A549 (cell line): Measurements from ENCODE around the gene MAP3K8. TPM values are rescaled to one million over a fixed set of nuclear protein-coding genes. Genes with fewer than 3 reads are reported as not detected.

Experiments used
- ATAC-seq, 2 experiments: fragments of 200-7000 bp in 1 of 2; fragments of >200 bp in 1 of 2; cut with Nextera tagmentation in 1 of 2; cut with Tn5 transposase in 1 of 2; 3 replicates each; pipeline versions ENCODE4 v1.8.0 to v1.9.1; 2018 to 2020; ENCODE audit warnings: mild to moderate bottlenecking in 1 of 2, moderate library complexity in 1 of 2
- CTCF ChIA-PET: fragments of 300-600 bp; sonication (Branson Sonifier 250); formaldehyde crosslinking; extraction: SDS; loops from one replicate; lab custom pipeline; 2021; ENCODE audit warnings: antibody characterized with exemption, inconsistent platforms; lab: Yijun Ruan, JAX
- POLR2A ChIA-PET: fragments of 350-600 bp; formaldehyde crosslinking; extraction: SDS; loops from one replicate; lab custom pipeline; 2021; ENCODE audit warnings: antibody characterized with exemption, inconsistent platforms; lab: Yijun Ruan, JAX
- DNase-seq, 2 experiments: peaks; one replicate each; pipeline versions ENCODE4 v3.0.0 to v3.0.0-alpha.2; 2011 to 2016; ENCODE audit warnings: low read depth in 1 of 2, low spot score in 1 of 2
- FAIRE-seq: peaks from 2 replicates; lab custom pipeline; 2011; peaks lifted over from hg19 to GRCh38; lab: Jason Lieb, UNC
- H3K27ac ChIP-seq, 2 experiments: fragments of >200 bp; sonication (Bioruptor Twin); formaldehyde crosslinking; 3 replicates each; pipeline ENCODE4 v1.5.1; 2016 to 2017
- H3K4me1 ChIP-seq: fragments of >200 bp; sonication (Bioruptor Twin); formaldehyde crosslinking; 3 replicates; pipeline ENCODE4 v1.6.1; 2016
- H3K4me2 ChIP-seq: fragments of >200 bp; sonication (Bioruptor Twin); formaldehyde crosslinking; 3 replicates; pipeline ENCODE4 v1.6.1; 2016
- H3K4me3 ChIP-seq: fragments of >200 bp; sonication (Bioruptor Twin); formaldehyde crosslinking; 3 replicates; pipeline ENCODE4 v1.5.1; 2016
- H3K9me3 ChIP-seq: fragments of >200 bp; sonication (Bioruptor Twin); formaldehyde crosslinking; 3 replicates; pipeline ENCODE4 v1.6.1; 2016
- BHLHE40 ChIP-seq: IDR thresholded peaks from 2 replicates; pipeline ENCODE4 v1.6.1; 2012; ENCODE audit warnings: low read depth, low read length, inconsistent platforms
- CBX8 ChIP-seq: fragments of 200-600 bp; sonication (generic); IDR thresholded peaks from 2 replicates; pipeline ENCODE4 v1.6.1; 2016
- CHD2 ChIP-seq: fragments of 150-350 bp; IDR thresholded peaks from 2 replicates; pipeline ENCODE4 v1.6.1; 2014; ENCODE audit warnings: low read length; ENCODE audit not compliant: partially characterized antibody
- CHD4 ChIP-seq: fragments of 200-600 bp; sonication (generic); IDR thresholded peaks from 2 replicates; pipeline ENCODE4 v1.6.1; 2016; ENCODE audit warnings: antibody characterized with exemption, mild to moderate bottlenecking, borderline replicate concordance
- EHMT2 ChIP-seq: fragments of 200-600 bp; sonication (generic); IDR thresholded peaks from 2 replicates; pipeline ENCODE4 v1.6.1; 2016; ENCODE audit warnings: antibody characterized with exemption, low read depth, mild to moderate bottlenecking, moderate library complexity
- EP300 ChIP-seq, 2 experiments: fragments of >200 bp; sonication (Bioruptor Twin); formaldehyde crosslinking; IDR thresholded peaks; 2 replicates in 1 of 2; 3 replicates in 1 of 2; pipeline ENCODE4 v1.6.1; 2016 to 2017
- FOXS1 ChIP-seq: fragments of 250-450 bp; sonication (Bioruptor Pico); IDR thresholded peaks from 2 replicates; pipeline ENCODE4 v1.5.0; 2020; ENCODE audit warnings: mild to moderate bottlenecking, moderate library complexity
- HOXA7 ChIP-seq: fragments of 250-450 bp; sonication (Bioruptor Pico); IDR thresholded peaks from 2 replicates; pipeline ENCODE4 v1.5.0; 2020; ENCODE audit warnings: mild to moderate bottlenecking, moderate library complexity
- HOXB5 ChIP-seq: fragments of 250-450 bp; sonication (Bioruptor Pico); IDR thresholded peaks from 2 replicates; pipeline ENCODE4 v1.5.0; 2020; ENCODE audit warnings: mild to moderate bottlenecking, moderate library complexity
- MYC ChIP-seq: IDR thresholded peaks from 2 replicates; pipeline ENCODE4 v1.6.1; 2012; ENCODE audit warnings: mild to moderate bottlenecking, inconsistent platforms, low read length, improper control_type of control experiment, borderline replicate concordance
- NFE2L2 ChIP-seq: fragments of 150-350 bp; conservative IDR thresholded peaks from 2 replicates; pipeline ENCODE4 v1.6.1; 2014; ENCODE audit warnings: low read length
- POLR2A ChIP-seq: IDR thresholded peaks from 2 replicates; pipeline ENCODE4 v1.6.1; 2012; ENCODE audit warnings: mild to moderate bottlenecking, low read length
- TFCP2L1 ChIP-seq: fragments of 250-450 bp; sonication (Bioruptor Pico); IDR thresholded peaks from 2 replicates; pipeline ENCODE4 v1.5.0; 2021; ENCODE audit warnings: mild to moderate bottlenecking
- TP53 ChIP-seq: fragments of 250-450 bp; sonication (Bioruptor Pico); IDR thresholded peaks from 2 replicates; pipeline ENCODE4 v1.5.0; 2021; ENCODE audit warnings: mild to moderate bottlenecking, moderate library complexity
- ZNF302 ChIP-seq: fragments of 250-450 bp; sonication (Bioruptor Pico); IDR thresholded peaks from 2 replicates; pipeline ENCODE4 v1.9.0; 2021; ENCODE audit warnings: inconsistent platforms, mild to moderate bottlenecking, moderate library complexity
- WGBS: methylation state at CpG from one replicate; pipeline ENCODE4 v1.1.6; 2017; ENCODE audit errors: missing lambda C conversion rate; 5-methylcytosine and 5-hydroxymethylcytosine counted together
- polyA plus RNA-seq, 4 experiments: library from polyadenylated mRNA; depleted of rRNA in 3 of 4; stranded (reverse); fragments of >200 nt; fragmentation: RNase III in 1 of 4; extraction: RNeasy Plus Mini Kit Qiagen cat#74134 plus additional on column Dnase treatment in 1 of 4; gene quantifications; 2 replicates in 3 of 4; 3 replicates in 1 of 4; pipeline ENCODE4 v1.2.3, GENCODE V29; 2011 to 2017
- TF ChIP-seq, protein P1 (sequence below): fragments of 450-650 bp; IDR thresholded peaks from 2 replicates; pipeline ENCODE4 v1.6.1; 2014; ENCODE audit warnings: antibody characterized with exemption
- TF ChIP-seq, protein P2 (sequence below): IDR thresholded peaks from 2 replicates; pipeline ENCODE4 v1.6.1; 2012; ENCODE audit warnings: low read depth, borderline replicate concordance
- TF ChIP-seq, protein P3 (sequence below): fragments of 150-350 bp; IDR thresholded peaks from 2 replicates; pipeline ENCODE4 v1.6.1; 2014; ENCODE audit warnings: low read depth, mild to moderate bottlenecking, low read length
- TF ChIP-seq, protein P4 (sequence below): IDR thresholded peaks from 2 replicates; pipeline ENCODE4 v1.6.1; 2012
- TF ChIP-seq, protein P5 (sequence below): fragments of 250-450 bp; sonication (Bioruptor Pico); IDR thresholded peaks from 2 replicates; pipeline ENCODE4 v1.5.0; 2021; ENCODE audit warnings: mild to moderate bottlenecking, moderate library complexity, borderline replicate concordance
- TF ChIP-seq, protein P6 (sequence below): fragments of >200 bp; sonication (Bioruptor Twin); formaldehyde crosslinking; IDR thresholded peaks from 3 replicates; pipeline ENCODE4 v1.6.1; 2016
- TF ChIP-seq, protein P7 (sequence below): fragments of >200 bp; sonication (Bioruptor Twin); formaldehyde crosslinking; IDR thresholded peaks from 2 replicates; pipeline ENCODE4 v1.6.1; 2016

MAP3K8 gene
- polyA plus RNA-seq, 2 of the 4 experiments (the other 2 are of a cell fraction) = 26.4 to 50.8 TPM

DNA sequence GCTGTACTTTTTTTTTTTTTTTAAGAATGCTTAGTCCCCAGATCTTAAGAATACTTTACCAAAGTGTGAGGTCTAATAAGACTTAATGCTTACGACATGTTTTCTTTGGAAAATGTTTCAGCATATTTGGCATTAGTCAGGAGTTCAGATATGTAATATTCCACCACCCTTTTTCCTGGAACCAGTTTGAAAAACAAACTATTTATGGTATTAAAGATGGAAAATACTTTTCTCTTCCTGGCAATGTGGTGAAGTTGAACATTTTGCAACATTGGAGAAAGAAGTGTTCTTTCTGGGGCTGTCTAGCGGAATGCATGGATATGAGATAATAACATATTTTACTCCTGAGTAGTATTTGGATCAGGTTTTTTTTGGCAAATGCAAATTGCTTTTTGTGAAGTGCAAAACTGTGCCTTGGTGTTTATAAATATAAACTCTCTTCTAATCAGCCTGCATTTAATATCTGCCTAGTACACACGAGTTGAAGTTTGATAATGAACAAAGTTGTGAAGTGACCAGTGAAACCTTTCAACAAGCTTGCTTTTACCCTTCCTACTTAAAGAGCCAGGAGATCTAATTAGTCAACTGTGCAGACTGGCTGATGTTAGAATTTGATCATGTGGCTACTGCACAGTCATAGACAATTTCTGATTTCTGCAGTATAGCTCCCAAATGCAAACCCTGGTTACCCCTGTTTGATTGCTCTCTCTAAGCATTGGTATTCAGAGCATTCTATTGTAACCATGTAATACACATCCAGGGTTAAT is 20.9 kb downstream of the MAP3K8 start:
- H3K27ac ChIP-seq = 0 out of 6 replicates have a peak overlapping the region, but pooled peaks of 1 of the 2 experiments have one; percentile 14
- ChIA-PET POLR2A (no interaction called here), CTCF (interaction anchor here (0.8 to 1.1 kb wide), 3 partner anchors 10 to 136 kb away, joined by 3 read pairs; no protein-coding TSS in a partner anchor)
- H3K4me2 ChIP-seq = no peak overlapping the region
- H3K4me1 ChIP-seq = peaks cover 33% of the 10 kb centered on the region
- WGBS = 67% methylated on average over 3 of the region's 3 CpGs
- no peak for DNase-seq
- TF ChIP-seq NFE2L2 = no peak
- TF ChIP-seq, protein P1, sequence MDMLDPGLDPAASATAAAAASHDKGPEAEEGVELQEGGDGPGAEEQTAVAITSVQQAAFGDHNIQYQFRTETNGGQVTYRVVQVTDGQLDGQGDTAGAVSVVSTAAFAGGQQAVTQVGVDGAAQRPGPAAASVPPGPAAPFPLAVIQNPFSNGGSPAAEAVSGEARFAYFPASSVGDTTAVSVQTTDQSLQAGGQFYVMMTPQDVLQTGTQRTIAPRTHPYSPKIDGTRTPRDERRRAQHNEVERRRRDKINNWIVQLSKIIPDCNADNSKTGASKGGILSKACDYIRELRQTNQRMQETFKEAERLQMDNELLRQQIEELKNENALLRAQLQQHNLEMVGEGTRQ = no peak
- no peak for TF ChIP-seq CHD4
- TF ChIP-seq HOXA7 (CRISPR knock-in tag) = no peak
- TF ChIP-seq, protein P2, sequence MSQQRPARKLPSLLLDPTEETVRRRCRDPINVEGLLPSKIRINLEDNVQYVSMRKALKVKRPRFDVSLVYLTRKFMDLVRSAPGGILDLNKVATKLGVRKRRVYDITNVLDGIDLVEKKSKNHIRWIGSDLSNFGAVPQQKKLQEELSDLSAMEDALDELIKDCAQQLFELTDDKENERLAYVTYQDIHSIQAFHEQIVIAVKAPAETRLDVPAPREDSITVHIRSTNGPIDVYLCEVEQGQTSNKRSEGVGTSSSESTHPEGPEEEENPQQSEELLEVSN = no peak
- no peak for TF ChIP-seq CBX8
- H3K9me3 ChIP-seq = no peaks in the 10 kb centered on the region
- ATAC-seq = no peak
- FAIRE-seq = no peak
- no peak overlapping the region for H3K4me3 ChIP-seq

DNA sequence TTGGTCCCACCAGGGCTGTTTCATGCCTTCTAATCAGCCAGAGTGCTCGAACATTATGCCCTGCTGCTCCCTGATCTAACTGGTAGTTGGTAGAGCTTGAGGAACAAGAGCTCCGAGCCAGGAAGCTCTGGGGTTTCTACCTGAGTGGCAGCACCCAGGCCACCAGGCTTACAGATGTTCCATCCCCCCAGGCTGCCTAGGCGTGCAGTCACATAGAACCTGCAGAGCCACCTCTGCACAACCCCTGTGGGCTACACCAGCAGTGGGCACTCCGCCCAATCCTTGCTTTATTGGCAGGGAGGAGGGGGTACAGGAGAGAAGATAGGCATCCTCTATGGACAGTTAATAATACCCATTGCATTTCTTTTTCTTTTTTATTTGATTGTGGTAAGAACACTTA is 21.8 kb downstream of the MAP3K8 start:
- ATAC-seq (peak; percentile 18 to 37; a peak in 4 of 6 replicates), FAIRE-seq (no peak), DNase-seq (no peak)
- ChIA-PET POLR2A (no interaction called here), CTCF (interaction anchor here (1.7 kb wide), 1 partner anchor 135 kb away, joined by 8 read pairs; no protein-coding TSS in a partner anchor)
- 91% methylated on average over 4 of the region's 4 CpGs for WGBS
- no peak overlapping the region for H3K4me3 ChIP-seq
- H3K9me3 ChIP-seq = no peaks in the 10 kb centered on the region
- TF ChIP-seq HOXB5 (CRISPR knock-in tag) = no peak
- no peak for TF ChIP-seq BHLHE40
- TF ChIP-seq MYC = no peak
- TF ChIP-seq CHD2 = no peak
- no peak for TF ChIP-seq NFE2L2
- no peak for TF ChIP-seq TFCP2L1
- TF ChIP-seq POLR2A = no peak
- TF ChIP-seq EHMT2 = no peak
- TF ChIP-seq TP53 (CRISPR knock-in tag) = no peak
- TF ChIP-seq, protein P3, sequence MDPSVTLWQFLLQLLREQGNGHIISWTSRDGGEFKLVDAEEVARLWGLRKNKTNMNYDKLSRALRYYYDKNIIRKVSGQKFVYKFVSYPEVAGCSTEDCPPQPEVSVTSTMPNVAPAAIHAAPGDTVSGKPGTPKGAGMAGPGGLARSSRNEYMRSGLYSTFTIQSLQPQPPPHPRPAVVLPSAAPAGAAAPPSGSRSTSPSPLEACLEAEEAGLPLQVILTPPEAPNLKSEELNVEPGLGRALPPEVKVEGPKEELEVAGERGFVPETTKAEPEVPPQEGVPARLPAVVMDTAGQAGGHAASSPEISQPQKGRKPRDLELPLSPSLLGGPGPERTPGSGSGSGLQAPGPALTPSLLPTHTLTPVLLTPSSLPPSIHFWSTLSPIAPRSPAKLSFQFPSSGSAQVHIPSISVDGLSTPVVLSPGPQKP = no peak
- no peak for TF ChIP-seq HOXA7 (CRISPR knock-in tag)
- TF ChIP-seq, protein P4, sequence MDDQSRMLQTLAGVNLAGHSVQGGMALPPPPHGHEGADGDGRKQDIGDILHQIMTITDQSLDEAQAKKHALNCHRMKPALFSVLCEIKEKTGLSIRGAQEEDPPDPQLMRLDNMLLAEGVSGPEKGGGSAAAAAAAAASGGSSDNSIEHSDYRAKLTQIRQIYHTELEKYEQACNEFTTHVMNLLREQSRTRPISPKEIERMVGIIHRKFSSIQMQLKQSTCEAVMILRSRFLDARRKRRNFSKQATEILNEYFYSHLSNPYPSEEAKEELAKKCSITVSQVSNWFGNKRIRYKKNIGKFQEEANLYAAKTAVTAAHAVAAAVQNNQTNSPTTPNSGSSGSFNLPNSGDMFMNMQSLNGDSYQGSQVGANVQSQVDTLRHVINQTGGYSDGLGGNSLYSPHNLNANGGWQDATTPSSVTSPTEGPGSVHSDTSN = no peak
- no peak for TF ChIP-seq FOXS1 (CRISPR knock-in tag)
- no peak for TF ChIP-seq ZNF302
- TF ChIP-seq, protein P5, sequence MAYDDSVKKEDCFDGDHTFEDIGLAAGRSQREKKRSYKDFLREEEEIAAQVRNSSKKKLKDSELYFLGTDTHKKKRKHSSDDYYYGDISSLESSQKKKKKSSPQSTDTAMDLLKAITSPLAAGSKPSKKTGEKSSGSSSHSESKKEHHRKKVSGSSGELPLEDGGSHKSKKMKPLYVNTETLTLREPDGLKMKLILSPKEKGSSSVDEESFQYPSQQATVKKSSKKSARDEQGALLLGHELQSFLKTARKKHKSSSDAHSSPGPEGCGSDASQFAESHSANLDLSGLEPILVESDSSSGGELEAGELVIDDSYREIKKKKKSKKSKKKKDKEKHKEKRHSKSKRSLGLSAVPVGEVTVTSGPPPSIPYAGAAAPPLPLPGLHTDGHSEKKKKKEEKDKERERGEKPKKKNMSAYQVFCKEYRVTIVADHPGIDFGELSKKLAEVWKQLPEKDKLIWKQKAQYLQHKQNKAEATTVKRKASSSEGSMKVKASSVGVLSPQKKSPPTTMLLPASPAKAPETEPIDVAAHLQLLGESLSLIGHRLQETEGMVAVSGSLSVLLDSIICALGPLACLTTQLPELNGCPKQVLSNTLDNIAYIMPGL = no peak
- TF ChIP-seq, protein P6, sequence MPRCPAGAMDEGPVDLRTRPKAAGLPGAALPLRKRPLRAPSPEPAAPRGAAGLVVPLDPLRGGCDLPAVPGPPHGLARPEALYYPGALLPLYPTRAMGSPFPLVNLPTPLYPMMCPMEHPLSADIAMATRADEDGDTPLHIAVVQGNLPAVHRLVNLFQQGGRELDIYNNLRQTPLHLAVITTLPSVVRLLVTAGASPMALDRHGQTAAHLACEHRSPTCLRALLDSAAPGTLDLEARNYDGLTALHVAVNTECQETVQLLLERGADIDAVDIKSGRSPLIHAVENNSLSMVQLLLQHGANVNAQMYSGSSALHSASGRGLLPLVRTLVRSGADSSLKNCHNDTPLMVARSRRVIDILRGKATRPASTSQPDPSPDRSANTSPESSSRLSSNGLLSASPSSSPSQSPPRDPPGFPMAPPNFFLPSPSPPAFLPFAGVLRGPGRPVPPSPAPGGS = no peak
- TF ChIP-seq, protein P7, sequence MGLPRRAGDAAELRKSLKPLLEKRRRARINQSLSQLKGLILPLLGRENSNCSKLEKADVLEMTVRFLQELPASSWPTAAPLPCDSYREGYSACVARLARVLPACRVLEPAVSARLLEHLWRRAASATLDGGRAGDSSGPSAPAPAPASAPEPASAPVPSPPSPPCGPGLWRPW = no peak
- TF ChIP-seq EP300 (IDR thresholded peaks at IDR 0.05) = no peak
- no peak overlapping the region for H3K4me2 ChIP-seq
- peaks cover 33% of the 10 kb centered on the region for H3K4me1 ChIP-seq
- H3K27ac ChIP-seq = 0 out of 6 replicates have a peak overlapping the region, but pooled peaks of 1 of the 2 experiments have one; percentile 10
